ENCODE data around the gene FGF6.

FGF6 gene

DNA sequence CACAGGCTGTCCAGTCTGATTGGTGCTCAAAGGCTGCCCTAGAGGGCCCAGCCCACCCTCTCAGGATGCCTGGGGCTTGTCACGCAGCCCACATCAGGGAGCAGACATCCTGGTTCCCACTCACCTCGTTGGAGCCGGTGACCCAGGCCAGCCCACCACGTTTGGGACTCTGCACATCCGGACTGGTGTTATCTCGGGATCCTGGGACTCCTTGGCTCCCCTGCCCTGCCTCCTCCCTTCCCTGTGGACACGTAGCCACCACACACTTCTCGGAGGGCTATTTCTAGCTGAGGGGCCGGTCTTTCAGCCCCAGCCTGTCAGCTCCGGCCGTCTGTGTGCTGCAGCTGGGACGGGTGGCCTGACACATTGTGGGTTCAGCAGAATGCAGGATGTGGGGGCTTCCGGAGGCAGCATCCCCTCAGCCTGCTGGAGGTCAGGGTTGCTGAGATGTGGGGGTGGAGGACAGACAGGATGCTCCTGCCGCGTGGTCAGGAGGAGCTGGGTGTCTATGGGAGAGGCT lies 53.3 kb downstream of the FGF6 start:
- no peaks in the 10 kb centered on the region for H3K9me3 ChIP-seq (ENCODE audit: insufficient read depth, low read length, severe bottlenecking)
- no peak for TF ChIP-seq EZH2 (IDR thresholded peaks at IDR 0.05; ENCODE audit: borderline replicate concordance, low read depth, low read length, severe bottlenecking)
- TF ChIP-seq, protein P1, sequence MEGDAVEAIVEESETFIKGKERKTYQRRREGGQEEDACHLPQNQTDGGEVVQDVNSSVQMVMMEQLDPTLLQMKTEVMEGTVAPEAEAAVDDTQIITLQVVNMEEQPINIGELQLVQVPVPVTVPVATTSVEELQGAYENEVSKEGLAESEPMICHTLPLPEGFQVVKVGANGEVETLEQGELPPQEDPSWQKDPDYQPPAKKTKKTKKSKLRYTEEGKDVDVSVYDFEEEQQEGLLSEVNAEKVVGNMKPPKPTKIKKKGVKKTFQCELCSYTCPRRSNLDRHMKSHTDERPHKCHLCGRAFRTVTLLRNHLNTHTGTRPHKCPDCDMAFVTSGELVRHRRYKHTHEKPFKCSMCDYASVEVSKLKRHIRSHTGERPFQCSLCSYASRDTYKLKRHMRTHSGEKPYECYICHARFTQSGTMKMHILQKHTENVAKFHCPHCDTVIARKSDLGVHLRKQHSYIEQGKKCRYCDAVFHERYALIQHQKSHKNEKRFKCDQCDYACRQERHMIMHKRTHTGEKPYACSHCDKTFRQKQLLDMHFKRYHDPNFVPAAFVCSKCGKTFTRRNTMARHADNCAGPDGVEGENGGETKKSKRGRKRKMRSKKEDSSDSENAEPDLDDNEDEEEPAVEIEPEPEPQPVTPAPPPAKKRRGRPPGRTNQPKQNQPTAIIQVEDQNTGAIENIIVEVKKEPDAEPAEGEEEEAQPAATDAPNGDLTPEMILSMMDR (IDR thresholded peaks at IDR 0.05; ENCODE audit: borderline replicate concordance, extremely low read depth, low read length, poor library complexity, severe bottlenecking) = no peak
- no peaks in the 10 kb centered on the region for H3K4me1 ChIP-seq (ENCODE audit: insufficient read depth, low read length)
- H3K9ac ChIP-seq (ENCODE audit: low read depth, low read length) = no peak overlapping the region
- peaks cover 8% of the 10 kb centered on the region for H3K27me3 ChIP-seq (ENCODE audit: insufficient read depth, low read length, poor library complexity)
- no peak overlapping the region for H3K27ac ChIP-seq (ENCODE audit: low read length)
- no peaks in the 10 kb centered on the region for H3K79me2 ChIP-seq (ENCODE audit: insufficient read depth, low read length)
- H4K20me1 ChIP-seq (ENCODE audit: insufficient read depth, low read length) = no peaks in the 10 kb centered on the region
- H2AFZ ChIP-seq (ENCODE audit: low read depth, low read length) = no peak overlapping the region
- no peak overlapping the region for H3K4me3 ChIP-seq (ENCODE audit: low read depth in 1 of 2, low read length in 2 of 2)
- H3K36me3 ChIP-seq (ENCODE audit: insufficient read depth, low read length) = no peaks in the 10 kb centered on the region
- ATAC-seq (ENCODE audit: insufficient read depth, low read depth) = no peak
- no peak for DNase-seq
- no peak overlapping the region for H3K4me2 ChIP-seq (ENCODE audit: insufficient read depth, low read length)

DNA sequence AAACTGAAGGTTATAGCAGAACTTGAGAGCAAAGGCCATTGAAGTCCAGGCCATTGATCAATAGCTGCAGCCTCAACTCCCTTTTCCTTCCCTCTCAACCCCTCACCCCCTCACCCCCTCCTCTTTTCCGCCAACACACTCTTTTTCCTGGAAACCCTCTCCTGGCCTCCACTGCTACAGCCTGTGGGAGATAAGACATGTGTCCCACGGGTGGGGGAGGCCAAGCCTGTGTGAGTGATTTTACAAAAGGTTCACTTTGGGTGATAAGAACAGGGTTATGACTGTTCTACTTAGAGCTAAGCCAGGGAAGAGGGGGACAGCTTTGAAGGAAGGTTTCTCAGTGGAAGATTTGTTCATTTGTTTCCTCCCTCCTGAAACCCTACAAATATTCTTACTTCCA lies 57.0 kb downstream of the FGF6 start:
- H2AFZ ChIP-seq (ENCODE audit: low read depth, low read length) = no peak overlapping the region
- no peak overlapping the region for H3K4me2 ChIP-seq (ENCODE audit: insufficient read depth, low read length)
- no peaks in the 10 kb centered on the region for H3K36me3 ChIP-seq (ENCODE audit: insufficient read depth, low read length)
- no peaks in the 10 kb centered on the region for H4K20me1 ChIP-seq (ENCODE audit: insufficient read depth, low read length)
- H3K9ac ChIP-seq (ENCODE audit: low read depth, low read length) = no peak overlapping the region
- ATAC-seq (ENCODE audit: insufficient read depth, low read depth) (no peak), DNase-seq (no peak)
- H3K4me3 ChIP-seq (ENCODE audit: low read depth in 1 of 2, low read length in 2 of 2) = no peak overlapping the region
- peaks cover 5% of the 10 kb centered on the region for H3K27me3 ChIP-seq (ENCODE audit: insufficient read depth, low read length, poor library complexity)
- H3K9me3 ChIP-seq (ENCODE audit: insufficient read depth, low read length, severe bottlenecking) = no peaks in the 10 kb centered on the region
- H3K79me2 ChIP-seq (ENCODE audit: insufficient read depth, low read length) = no peaks in the 10 kb centered on the region
- no peak for TF ChIP-seq EZH2 (IDR thresholded peaks at IDR 0.05; ENCODE audit: borderline replicate concordance, low read depth, low read length, severe bottlenecking)
- TF ChIP-seq, protein P1 (IDR thresholded peaks at IDR 0.05; ENCODE audit: borderline replicate concordance, extremely low read depth, low read length, poor library complexity, severe bottlenecking) = no peak
- H3K27ac ChIP-seq (ENCODE audit: low read length) = no peak overlapping the region
- H3K4me1 ChIP-seq (ENCODE audit: insufficient read depth, low read length) = no peaks in the 10 kb centered on the region

DNA sequence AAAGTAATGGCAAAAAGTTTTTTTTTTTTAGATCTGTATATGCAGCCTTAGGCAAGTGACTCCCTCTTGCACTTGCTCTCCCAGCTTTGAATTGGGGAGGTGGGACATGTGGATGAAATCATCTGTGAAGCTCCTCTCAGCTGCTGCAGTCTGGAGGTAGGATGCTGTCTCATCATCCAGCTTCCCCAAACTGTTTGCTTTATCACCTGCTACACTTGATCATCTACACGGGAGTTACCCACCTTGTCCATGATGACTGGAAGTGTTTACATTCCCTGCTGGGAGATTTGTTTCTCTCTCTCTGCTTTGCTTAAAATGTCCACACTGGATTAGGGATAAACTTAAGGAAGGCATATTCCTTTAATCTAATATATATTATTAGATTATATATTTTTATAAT lies 57.6 kb downstream of the FGF6 start:
- no peak overlapping the region for H3K4me3 ChIP-seq (ENCODE audit: low read depth in 1 of 2, low read length in 2 of 2)
- no peaks in the 10 kb centered on the region for H3K4me1 ChIP-seq (ENCODE audit: insufficient read depth, low read length)
- ATAC-seq (ENCODE audit: insufficient read depth, low read depth) = no peak
- H3K27me3 ChIP-seq (ENCODE audit: insufficient read depth, low read length, poor library complexity) = peaks cover 5% of the 10 kb centered on the region
- no peaks in the 10 kb centered on the region for H4K20me1 ChIP-seq (ENCODE audit: insufficient read depth, low read length)
- no peak for DNase-seq
- TF ChIP-seq, protein P1 (IDR thresholded peaks at IDR 0.05; ENCODE audit: borderline replicate concordance, extremely low read depth, low read length, poor library complexity, severe bottlenecking) = no peak
- no peak for TF ChIP-seq EZH2 (IDR thresholded peaks at IDR 0.05; ENCODE audit: borderline replicate concordance, low read depth, low read length, severe bottlenecking)
- no peak overlapping the region for H2AFZ ChIP-seq (ENCODE audit: low read depth, low read length)
- H3K9me3 ChIP-seq (ENCODE audit: insufficient read depth, low read length, severe bottlenecking) = no peaks in the 10 kb centered on the region
- no peak overlapping the region for H3K9ac ChIP-seq (ENCODE audit: low read depth, low read length)
- H3K4me2 ChIP-seq (ENCODE audit: insufficient read depth, low read length) = no peak overlapping the region
- H3K79me2 ChIP-seq (ENCODE audit: insufficient read depth, low read length) = no peaks in the 10 kb centered on the region
- H3K27ac ChIP-seq (ENCODE audit: low read length) = no peak overlapping the region
- no peaks in the 10 kb centered on the region for H3K36me3 ChIP-seq (ENCODE audit: insufficient read depth, low read length)

DNA sequence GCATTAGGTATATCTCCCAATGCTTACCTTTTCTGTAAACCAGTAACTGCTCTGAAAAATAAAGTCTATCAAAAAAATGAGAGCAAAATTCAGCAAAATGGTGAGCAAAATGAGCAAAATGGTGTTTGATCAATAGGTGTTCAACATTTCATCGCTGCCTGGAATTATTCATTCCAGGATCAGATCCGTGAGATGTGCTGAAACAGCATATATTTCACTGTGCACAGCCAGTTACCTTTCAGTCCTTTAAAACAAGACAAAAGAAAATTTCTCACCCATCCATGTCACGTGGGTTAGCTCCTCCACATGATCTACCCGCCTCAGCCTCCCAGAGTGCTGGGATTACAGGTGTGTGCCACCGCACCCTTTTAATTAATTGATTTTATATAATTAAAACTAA lies 58.0 kb downstream of the FGF6 start:
- no peak for DNase-seq
- H3K9me3 ChIP-seq (ENCODE audit: insufficient read depth, low read length, severe bottlenecking) = no peaks in the 10 kb centered on the region
- no peak overlapping the region for H3K27ac ChIP-seq (ENCODE audit: low read length)
- no peaks in the 10 kb centered on the region for H3K36me3 ChIP-seq (ENCODE audit: insufficient read depth, low read length)
- TF ChIP-seq EZH2 (IDR thresholded peaks at IDR 0.05; ENCODE audit: borderline replicate concordance, low read depth, low read length, severe bottlenecking) = no peak
- TF ChIP-seq, protein P1 (IDR thresholded peaks at IDR 0.05; ENCODE audit: borderline replicate concordance, extremely low read depth, low read length, poor library complexity, severe bottlenecking) = no peak
- no peaks in the 10 kb centered on the region for H4K20me1 ChIP-seq (ENCODE audit: insufficient read depth, low read length)
- no peak overlapping the region for H3K9ac ChIP-seq (ENCODE audit: low read depth, low read length)
- H2AFZ ChIP-seq (ENCODE audit: low read depth, low read length) = no peak overlapping the region
- no peaks in the 10 kb centered on the region for H3K4me1 ChIP-seq (ENCODE audit: insufficient read depth, low read length)
- H3K27me3 ChIP-seq (ENCODE audit: insufficient read depth, low read length, poor library complexity) = peaks cover 6% of the 10 kb centered on the region
- no peak overlapping the region for H3K4me3 ChIP-seq (ENCODE audit: low read depth in 1 of 2, low read length in 2 of 2)
- no peak overlapping the region for H3K4me2 ChIP-seq (ENCODE audit: insufficient read depth, low read length)
- ATAC-seq (ENCODE audit: insufficient read depth, low read depth) = no peak
- H3K79me2 ChIP-seq (ENCODE audit: insufficient read depth, low read length) = no peaks in the 10 kb centered on the region

All from DND-41 (cell line).